ENCODE data around the gene DNAH8.

DNA sequence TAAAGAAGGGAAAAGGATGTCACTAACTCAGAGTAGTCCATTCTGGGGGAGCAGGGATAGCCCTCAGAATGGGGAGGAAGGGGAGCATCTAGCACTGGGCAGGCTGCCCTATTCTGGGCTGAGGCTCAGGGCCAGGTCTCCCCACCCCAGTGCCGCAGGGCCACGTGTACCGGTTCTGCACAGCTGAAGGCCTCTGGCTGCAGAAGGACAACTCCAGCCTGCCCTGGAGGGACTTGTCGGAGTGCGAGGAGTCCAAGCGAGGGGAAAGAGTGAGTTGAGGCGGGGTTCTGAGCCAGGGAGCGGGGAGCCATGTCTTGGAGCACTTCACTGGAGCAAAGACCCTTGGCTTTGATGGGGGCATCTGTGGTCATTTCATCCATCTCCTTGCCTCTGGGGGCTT is 350.4 kb downstream of the DNAH8 start:
- TF ChIP-seq, protein P1, sequence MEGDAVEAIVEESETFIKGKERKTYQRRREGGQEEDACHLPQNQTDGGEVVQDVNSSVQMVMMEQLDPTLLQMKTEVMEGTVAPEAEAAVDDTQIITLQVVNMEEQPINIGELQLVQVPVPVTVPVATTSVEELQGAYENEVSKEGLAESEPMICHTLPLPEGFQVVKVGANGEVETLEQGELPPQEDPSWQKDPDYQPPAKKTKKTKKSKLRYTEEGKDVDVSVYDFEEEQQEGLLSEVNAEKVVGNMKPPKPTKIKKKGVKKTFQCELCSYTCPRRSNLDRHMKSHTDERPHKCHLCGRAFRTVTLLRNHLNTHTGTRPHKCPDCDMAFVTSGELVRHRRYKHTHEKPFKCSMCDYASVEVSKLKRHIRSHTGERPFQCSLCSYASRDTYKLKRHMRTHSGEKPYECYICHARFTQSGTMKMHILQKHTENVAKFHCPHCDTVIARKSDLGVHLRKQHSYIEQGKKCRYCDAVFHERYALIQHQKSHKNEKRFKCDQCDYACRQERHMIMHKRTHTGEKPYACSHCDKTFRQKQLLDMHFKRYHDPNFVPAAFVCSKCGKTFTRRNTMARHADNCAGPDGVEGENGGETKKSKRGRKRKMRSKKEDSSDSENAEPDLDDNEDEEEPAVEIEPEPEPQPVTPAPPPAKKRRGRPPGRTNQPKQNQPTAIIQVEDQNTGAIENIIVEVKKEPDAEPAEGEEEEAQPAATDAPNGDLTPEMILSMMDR (IDR thresholded peaks at IDR 0.05): no peak
- TF ChIP-seq POLR2A (IDR thresholded peaks at IDR 0.05): no peak
- TF ChIP-seq EP300 (IDR thresholded peaks at IDR 0.05): no peak
